ENCODE results near the gene FBXO48. TPM values are rescaled to one million over a fixed set of nuclear protein-coding genes. Genes with fewer than 3 reads are reported as not detected.

Gene FBXO48
- total and polyA plus RNA-seq, 2 of the 8 experiments (the other 6 are each of a cell fraction or from before 2014, with no cell fraction given) = 1.1 to 1.5 TPM

GRCh38 chr2:68452158-68452900 is 14.8 kb downstream of the FBXO48 start:
- H2BK120ac ChIP-seq (replicated peaks; ENCODE audit: low read depth, low read length) = no peak overlapping the region
- TF ChIP-seq CHD2 (IDR thresholded peaks at IDR 0.05; ENCODE audit: low read length) (no peak), SAP30 (IDR thresholded peaks at IDR 0.05; ENCODE audit: insufficient read depth, insufficient replicate concordance, low read length) (no peak), POLR2AphosphoS5 (IDR thresholded peaks at IDR 0.05; ENCODE audit: low read depth, low read length) (no peak), CREB1 (IDR thresholded peaks at IDR 0.05) (no peak), MAX (IDR thresholded peaks at IDR 0.05) (no peak), POLR2A (IDR thresholded peaks at IDR 0.05; ENCODE audit: control extremely low read depth in 1 of 2, low read depth in 2 of 2, low read length in 2 of 2) (no peak), YY1 (IDR thresholded peaks at IDR 0.05; ENCODE audit: low read depth, low read length) (no peak), SIX5 (IDR thresholded peaks at IDR 0.05; ENCODE audit: low read depth, low read length) (no peak), CBX8 (IDR thresholded peaks at IDR 0.05; ENCODE audit: borderline replicate concordance, low read depth, low read length) (no peak), SIN3A (conservative IDR thresholded peaks at IDR 0.05 in 1 of 2, IDR thresholded peaks at IDR 0.05 in 1 of 2; ENCODE audit: low read depth in 1 of 2, low read length in 2 of 2) (no peak), KDM5A (IDR thresholded peaks at IDR 0.05; ENCODE audit: low read length) (no peak), NANOG (IDR thresholded peaks at IDR 0.05; ENCODE audit: insufficient read depth, low read depth, low read length, poor library complexity, severe bottlenecking) (no peak)
- no peak overlapping the region for H3K4me2 ChIP-seq (ENCODE audit: insufficient read depth in 1 of 2, low read depth in 2 of 2, low read length in 2 of 2)
- no peak for DNase-seq (ENCODE audit: low read depth in 1 of 2, low spot score in 2 of 2)
- no peak overlapping the region for H2AK5ac ChIP-seq (ENCODE audit: low read depth, low read length)
- no peak overlapping the region for H2BK5ac ChIP-seq (ENCODE audit: low read depth, low read length)
- no peak overlapping the region for H2BK20ac ChIP-seq (ENCODE audit: low read length)
- H3K9ac ChIP-seq (replicated peaks in 1 of 4; ENCODE audit: extremely low read depth in 1 of 4, low read depth in 3 of 4, low read length in 3 of 4) = no peak overlapping the region
- H2BK12ac ChIP-seq (ENCODE audit: low read depth, low read length) = no peak overlapping the region
- no peak overlapping the region for H3K4me3 ChIP-seq (ENCODE audit: extremely low read depth in 1 of 4, insufficient read depth in 2 of 4, low read depth in 3 of 4, low read length in 4 of 4)
- no peak overlapping the region for H2AFZ ChIP-seq (ENCODE audit: low read length)
- no peak overlapping the region for H3K18ac ChIP-seq (ENCODE audit: extremely low read depth, low read length)
- no peak overlapping the region for H4K91ac ChIP-seq (replicated peaks; ENCODE audit: insufficient read length, low read length)
- H4K5ac ChIP-seq (ENCODE audit: insufficient read length, low read depth, low read length) = no peak overlapping the region
- no peak overlapping the region for H3K56ac ChIP-seq (replicated peaks; ENCODE audit: insufficient read length, low read depth, low read length)
- ChIA-PET CTCF (ENCODE audit: partially characterized antibody) (interaction anchor here (1.0 to 2.5 kb wide), 3 partner anchors 10 to 473 kb away, joined by 3 to 12 read pairs (median 3); no protein-coding TSS in a partner anchor), POLR2A (ENCODE audit: partially characterized antibody) (no interaction called here)
- no peak overlapping the region for H4K8ac ChIP-seq (ENCODE audit: extremely low read depth, insufficient read depth, low read length)
- no peaks in the 10 kb centered on the region; a peak in 1 of 4 replicates for H3K9me3 ChIP-seq (ENCODE audit: insufficient read depth in 2 of 2, low read depth in 1 of 2, low read length in 1 of 2)
- H3K36me3 ChIP-seq (ENCODE audit: control insufficient read depth in 2 of 4, insufficient read depth in 4 of 4, low read length in 3 of 4) = no peaks in the 10 kb centered on the region
- H2BK15ac ChIP-seq (ENCODE audit: low read length) = no peak overlapping the region
- no peaks in the 10 kb centered on the region for H4K20me1 ChIP-seq (replicated peaks in 1 of 2; ENCODE audit: control insufficient read depth in 1 of 2, insufficient read depth in 2 of 2, low read length in 2 of 2)
- no peaks in the 10 kb centered on the region for H3K27me3 ChIP-seq (replicated peaks in 1 of 4; ENCODE audit: control insufficient read depth in 3 of 4, extremely low read depth in 1 of 4, insufficient read depth in 3 of 4, low read length in 3 of 4)
- no peak overlapping the region for H3K23ac ChIP-seq (ENCODE audit: insufficient read length)
- H3K4me1 ChIP-seq (replicated peaks in 1 of 4; ENCODE audit: control insufficient read depth in 3 of 4, insufficient read depth in 4 of 4, low read length in 3 of 4) = no peaks in the 10 kb centered on the region
- 91% methylated on average over 5 of the region's 5 CpGs; no CpG with 5 or more reads in 1 of the 2 experiments for WGBS, 2 experiments (ENCODE audit: extremely low coverage in 1 of 2, insufficient coverage in 1 of 2, insufficient read length in 1 of 2, insufficient replicate concordance in 2 of 2, low coverage in 1 of 2, low lambda C conversion rate in 2 of 2, missing lambda C conversion rate in 1 of 2)
- no peaks in the 10 kb centered on the region for H3K79me2 ChIP-seq (ENCODE audit: control insufficient read depth in 1 of 2, insufficient read depth in 2 of 2, low read length in 2 of 2)
- no peak for FAIRE-seq
- no peak overlapping the region for H3K14ac ChIP-seq (ENCODE audit: insufficient read length)
- no peak overlapping the region for H3K4ac ChIP-seq (replicated peaks; ENCODE audit: insufficient read length, low read depth, low read length)
- H3K79me1 ChIP-seq (ENCODE audit: low read depth, low read length) = no peaks in the 10 kb centered on the region
- no peak overlapping the region for H3K27ac ChIP-seq (ENCODE audit: low read depth, low read length)
- no peaks in the 10 kb centered on the region for H3K23me2 ChIP-seq (ENCODE audit: low read depth, low read length)
